ENCODE data around the gene TMEFF1.

The TMEFF1 gene

DNA sequence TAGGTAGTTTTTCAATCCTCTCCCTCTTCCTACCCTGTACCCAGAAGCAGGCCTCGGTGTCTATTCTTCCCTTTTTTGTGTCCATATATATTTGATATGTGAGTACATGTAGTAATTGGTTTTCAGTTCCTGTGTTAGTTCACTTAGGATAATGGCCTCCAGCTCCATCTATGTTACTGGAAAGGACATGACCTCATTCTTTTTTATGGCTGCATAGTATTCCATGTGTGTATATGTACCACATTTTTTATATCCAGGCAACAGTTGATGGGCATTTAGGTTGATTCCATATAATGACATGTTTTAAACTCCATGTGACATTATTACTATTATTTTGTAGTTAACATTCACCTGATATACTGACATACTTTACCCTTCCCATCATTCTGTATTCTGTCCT is 154.0 kb downstream of the TMEFF1 start:
- DNase-seq: no peak

Measured in suppressor macrophage treated with lipopolysaccharide for 4 hours (primary cell).